ENCODE results near the gene TRIM2. TPM values are rescaled to one million over a fixed set of nuclear protein-coding genes. Genes with fewer than 3 reads are reported as not detected.
A peak's percentile ranks its signal among the peaks of the same experiment; 100 is the strongest.

The TRIM2 gene
- total RNA-seq, 6 donors from 2014 or later: 17.6 to 45.1 (median 30.2) TPM

- DNase-seq: peak in 1 of 2 donors; percentile 13
- H3K4me3 ChIP-seq: no peak overlapping the region
- whole genome bisulfite sequencing, 2 donors: 65 to 70% methylated on average over 3 of the region's 3 CpGs
- no peaks in the 10 kb centered on the region for H3K36me3 ChIP-seq
- TF ChIP-seq POLR2A (IDR thresholded peaks at IDR 0.05) (no peak), POLR2AphosphoS5 (IDR thresholded peaks at IDR 0.05) (no peak), CTCF (IDR thresholded peaks at IDR 0.05) (no peak), EP300 (IDR thresholded peaks at IDR 0.05) (no peak)
- no peaks in the 10 kb centered on the region for H3K9me3 ChIP-seq
- no peak for ATAC-seq (ENCODE audit: low FRiP score in 2 of 2)
- H3K27me3 ChIP-seq: no peaks in the 10 kb centered on the region
- H3K27ac ChIP-seq: peak overlapping the region in 1 of 4 donors; percentile 44
- peaks cover 0 to 12% (median 3%) of the 10 kb centered on the region in 4 donors for H3K4me1 ChIP-seq
Observed at GRCh38 chr4:153242839-153243324, 38.6 kb downstream of the TRIM2 start.

- TF ChIP-seq POLR2A (IDR thresholded peaks at IDR 0.05): no peak
- TF ChIP-seq CTCF (IDR thresholded peaks at IDR 0.05): no peak
- TF ChIP-seq EP300 (IDR thresholded peaks at IDR 0.05): no peak
- DNase-seq: no peak
- Histone ChIP-seq H3K36me3 (no peaks in the 10 kb centered on the region), H3K27ac (no peak overlapping the region), H3K4me1 (peaks cover under 1 to 16% (median 6%) of the 10 kb centered on the region in 4 donors), H3K4me3 (no peak overlapping the region), H3K9me3 (no peaks in the 10 kb centered on the region), H3K27me3 (no peaks in the 10 kb centered on the region)
- ATAC-seq (ENCODE audit: low FRiP score in 2 of 2): no peak
Observed at GRCh38 chr4:153243468-153243867, 39.2 kb downstream of the TRIM2 start.

GRCh38 chr4:153244969-153245368 is 40.7 kb downstream of the TRIM2 start:
- no peak for TF ChIP-seq POLR2AphosphoS5 (IDR thresholded peaks at IDR 0.05)
- no peak for TF ChIP-seq POLR2A (IDR thresholded peaks at IDR 0.05)
- TF ChIP-seq EP300 (IDR thresholded peaks at IDR 0.05): no peak
- TF ChIP-seq CTCF (IDR thresholded peaks at IDR 0.05): no peak
- 77 to 79% methylated on average over 3 of the region's 3 CpGs for WGBS, 2 donors
- peaks cover 7 to 31% (median 11%) of the 10 kb centered on the region in 4 donors for H3K4me1 ChIP-seq

GRCh38 chr4:153245775-153246174 is 41.5 kb downstream of the TRIM2 start:
- no peak overlapping the region for H3K27ac ChIP-seq
- no peaks in the 10 kb centered on the region for H3K27me3 ChIP-seq
- no peaks in the 10 kb centered on the region for H3K9me3 ChIP-seq
- ATAC-seq (ENCODE audit: low FRiP score in 2 of 2) (no peak), DNase-seq (no peak)
- peaks cover 7 to 32% (median 11%) of the 10 kb centered on the region in 4 donors for H3K4me1 ChIP-seq
- H3K4me3 ChIP-seq: no peak overlapping the region
- TF ChIP-seq EP300 (IDR thresholded peaks at IDR 0.05) (no peak), POLR2AphosphoS5 (IDR thresholded peaks at IDR 0.05) (no peak), POLR2A (IDR thresholded peaks at IDR 0.05) (no peak), CTCF (IDR thresholded peaks at IDR 0.05) (no peak)
- no peaks in the 10 kb centered on the region for H3K36me3 ChIP-seq
- WGBS, 2 donors: 86 to 91% methylated on average over 3 of the region's 3 CpGs

More at GRCh38 chr4:153244969-153245368, 40.7 kb downstream of the TRIM2 start:
- Histone ChIP-seq H3K9me3 (no peaks in the 10 kb centered on the region), H3K36me3 (no peaks in the 10 kb centered on the region), H3K27ac (no peak overlapping the region), H3K27me3 (no peaks in the 10 kb centered on the region), H3K4me3 (no peak overlapping the region)
- DNase-seq (no peak), ATAC-seq (ENCODE audit: low FRiP score in 2 of 2) (no peak)

- H3K27me3 ChIP-seq: no peaks in the 10 kb centered on the region
- peaks cover 7 to 30% (median 11%) of the 10 kb centered on the region in 4 donors for H3K4me1 ChIP-seq
- 70 to 85% methylated on average over 7 of the region's 7 CpGs for WGBS, 2 donors
- ATAC-seq (ENCODE audit: low FRiP score in 2 of 2) (no peak), DNase-seq (no peak)
- no peaks in the 10 kb centered on the region for H3K36me3 ChIP-seq
- H3K9me3 ChIP-seq: no peaks in the 10 kb centered on the region
- TF ChIP-seq CTCF (IDR thresholded peaks at IDR 0.05): no peak
- no peak for TF ChIP-seq POLR2AphosphoS5 (IDR thresholded peaks at IDR 0.05)
- no peak for TF ChIP-seq EP300 (IDR thresholded peaks at IDR 0.05)
- no peak for TF ChIP-seq POLR2A (IDR thresholded peaks at IDR 0.05)
- no peak overlapping the region for H3K4me3 ChIP-seq
- no peak overlapping the region for H3K27ac ChIP-seq
Observed at GRCh38 chr4:153246446-153247115, 42.3 kb downstream of the TRIM2 start.

Measured in upper lobe of left lung (tissue), 6 donors.